ENCODE measurements around the gene IFI44.
A peak's percentile ranks its signal among the peaks of the same experiment; 100 is the strongest.

Gene IFI44

GRCh38 chr1:78649628-78650027 is at the start of gene IFI44:
Gene IFI44 (plus strand): TSS chr1:78649831. CDS start chr1:78650196, 365 bp downstream.
- DNase-seq: peak; percentile 81

GRCh38 chr1:78601068-78601467 is 48.6 kb upstream of the IFI44 start:
- DNase-seq: no peak

GRCh38 chr1:78603206-78603605 is 46.4 kb upstream of the IFI44 start:
- no peak for DNase-seq

GRCh38 chr1:78604643-78605042 is 45.0 kb upstream of the IFI44 start:
- no peak for DNase-seq

- DNase-seq: no peak
These were observed 43.4 kb upstream of the IFI44 start for GRCh38 chr1:78606274-78606673.

- DNase-seq: no peak
These were observed 42.2 kb upstream of the IFI44 start for GRCh38 chr1:78607334-78607927.

GRCh38 chr1:78607944-78608343 is 41.7 kb upstream of the IFI44 start:
- DNase-seq: no peak

- DNase-seq: peak; percentile 73
These were observed 32.0 kb upstream of the IFI44 start for GRCh38 chr1:78617615-78618026.

GRCh38 chr1:78619032-78619431 is 30.6 kb upstream of the IFI44 start:
- no peak for DNase-seq

GRCh38 chr1:78619446-78619802 is 30.2 kb upstream of the IFI44 start:
- DNase-seq: no peak

GRCh38 chr1:78619803-78620579 is 29.6 kb upstream of the IFI44 start, which contains the start of gene IFI44L:
Gene IFI44L (plus strand): TSS chr1:78620448. CDS start chr1:78627916, 7,468 bp downstream.
- DNase-seq: peak; percentile 45

- no peak for DNase-seq
These were observed 29.0 kb upstream of the IFI44 start for GRCh38 chr1:78620666-78621065.

GRCh38 chr1:78622548-78622947 is 27.1 kb upstream of the IFI44 start:
- DNase-seq: no peak

GRCh38 chr1:78624035-78624434 is 25.6 kb upstream of the IFI44 start:
- DNase-seq: no peak

GRCh38 chr1:78627321-78627720 is 22.3 kb upstream of the IFI44 start:
- no peak for DNase-seq

GRCh38 chr1:78630600-78630999 is 19.0 kb upstream of the IFI44 start:
- DNase-seq: no peak

GRCh38 chr1:78633209-78633608 is 16.4 kb upstream of the IFI44 start:
- no peak for DNase-seq

GRCh38 chr1:78640462-78640861 is 9.2 kb upstream of the IFI44 start:
- no peak for DNase-seq

GRCh38 chr1:78641558-78641957 is 8.1 kb upstream of the IFI44 start:
- no peak for DNase-seq

- no peak for DNase-seq
These were observed 3.9 kb upstream of the IFI44 start for GRCh38 chr1:78645723-78646122.

GRCh38 chr1:78647238-78647637 is 2.4 kb upstream of the IFI44 start:
- DNase-seq: no peak

- no peak for DNase-seq
These were observed 556 bp downstream of the IFI44 start for GRCh38 chr1:78650114-78650660.

- peak; percentile 29 for DNase-seq
These were observed 1.6 kb downstream of the IFI44 start for GRCh38 chr1:78651241-78651640.

GRCh38 chr1:78652019-78652560 is 2.5 kb downstream of the IFI44 start:
- DNase-seq: no peak

All from right hindlimb (tissue), 1 donor.